ENCODE results near the gene FRMD4A.

DNA sequence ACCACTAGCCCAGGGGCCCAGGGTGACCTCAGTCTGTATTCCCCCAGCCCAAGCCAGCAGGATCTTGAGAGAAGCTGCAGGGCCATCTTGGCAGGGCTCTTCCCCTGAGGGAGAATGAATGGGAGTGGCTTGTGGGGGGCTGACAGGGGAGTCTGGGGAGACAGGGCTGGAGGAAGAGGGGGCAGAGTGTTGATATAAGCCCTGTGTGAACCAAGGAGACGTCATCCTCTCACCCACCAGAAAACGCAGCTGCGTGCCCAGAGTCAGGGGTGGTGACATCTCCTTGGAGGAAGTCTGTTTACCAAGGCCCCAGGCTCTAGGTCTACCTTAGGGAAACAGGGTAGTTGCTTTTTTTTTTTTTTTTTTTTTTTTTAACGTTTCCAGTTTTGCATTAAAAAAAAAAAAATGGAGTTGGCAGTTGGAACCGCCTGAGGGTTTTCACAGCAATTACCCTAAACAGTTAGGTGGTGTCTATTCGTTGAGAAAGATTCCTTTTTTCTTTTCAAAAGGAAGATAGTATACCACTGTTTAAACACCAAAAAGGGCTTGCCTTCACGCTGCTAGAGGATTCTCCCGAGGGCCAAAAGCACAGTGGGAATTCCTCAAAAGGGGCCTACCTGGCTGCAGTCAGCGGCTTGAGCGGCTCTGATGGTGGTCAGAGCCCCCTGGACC lies 630.1 kb downstream of the FRMD4A start:
- TF ChIP-seq, protein P1, sequence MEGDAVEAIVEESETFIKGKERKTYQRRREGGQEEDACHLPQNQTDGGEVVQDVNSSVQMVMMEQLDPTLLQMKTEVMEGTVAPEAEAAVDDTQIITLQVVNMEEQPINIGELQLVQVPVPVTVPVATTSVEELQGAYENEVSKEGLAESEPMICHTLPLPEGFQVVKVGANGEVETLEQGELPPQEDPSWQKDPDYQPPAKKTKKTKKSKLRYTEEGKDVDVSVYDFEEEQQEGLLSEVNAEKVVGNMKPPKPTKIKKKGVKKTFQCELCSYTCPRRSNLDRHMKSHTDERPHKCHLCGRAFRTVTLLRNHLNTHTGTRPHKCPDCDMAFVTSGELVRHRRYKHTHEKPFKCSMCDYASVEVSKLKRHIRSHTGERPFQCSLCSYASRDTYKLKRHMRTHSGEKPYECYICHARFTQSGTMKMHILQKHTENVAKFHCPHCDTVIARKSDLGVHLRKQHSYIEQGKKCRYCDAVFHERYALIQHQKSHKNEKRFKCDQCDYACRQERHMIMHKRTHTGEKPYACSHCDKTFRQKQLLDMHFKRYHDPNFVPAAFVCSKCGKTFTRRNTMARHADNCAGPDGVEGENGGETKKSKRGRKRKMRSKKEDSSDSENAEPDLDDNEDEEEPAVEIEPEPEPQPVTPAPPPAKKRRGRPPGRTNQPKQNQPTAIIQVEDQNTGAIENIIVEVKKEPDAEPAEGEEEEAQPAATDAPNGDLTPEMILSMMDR (IDR thresholded peaks at IDR 0.05 in 4 of 5, conservative IDR thresholded peaks at IDR 0.05 in 1 of 5): no peak
- no peak for TF ChIP-seq POLR2A (IDR thresholded peaks at IDR 0.05)
